Measurements from ENCODE around the gene CSTF1.
"Not testable (repeated sequence)": the region's sequence is repeated elsewhere in the genome, so short reads cannot be mapped to it uniquely, and the experiment has no call there.

CSTF1 gene

GRCh38 chr20:56411287-56411686 lies 18.8 kb downstream of the CSTF1 start:
- not testable (repeated sequence) for DNase-seq

GRCh38 chr20:56411759-56412472 lies 19.5 kb downstream of the CSTF1 start, which contains the start of gene CASS4:
CASS4 (plus strand) TSS chr20:56412260; CDS start chr20:56412459, 199 bp downstream.
- peak in 1 of 4 experiments; percentile 16 for DNase-seq

- DNase-seq = peak in 1 of 4 experiments; percentile 9
Observed at GRCh38 chr20:56412473-56412790, 20.0 kb downstream of the CSTF1 start.

- no peak for DNase-seq
Observed at GRCh38 chr20:56412949-56413348, 20.5 kb downstream of the CSTF1 start.

GRCh38 chr20:56414842-56415765 lies 22.7 kb downstream of the CSTF1 start:
- DNase-seq = peak in 1 of 4 experiments; percentile 15

GRCh38 chr20:56417402-56417801 lies 25.0 kb downstream of the CSTF1 start:
- no peak for DNase-seq

GRCh38 chr20:56417911-56418310 lies 25.5 kb downstream of the CSTF1 start:
- DNase-seq = no peak

- DNase-seq = no peak
Observed at GRCh38 chr20:56418385-56418861, 26.0 kb downstream of the CSTF1 start.

- DNase-seq = no peak
Observed at GRCh38 chr20:56420028-56420427, 27.6 kb downstream of the CSTF1 start.

- no peak for DNase-seq
Observed at GRCh38 chr20:56420940-56421688, 28.7 kb downstream of the CSTF1 start.

GRCh38 chr20:56422076-56422823 lies 29.8 kb downstream of the CSTF1 start:
- no peak for DNase-seq

- DNase-seq = no peak
Observed at GRCh38 chr20:56422824-56423189, 30.4 kb downstream of the CSTF1 start.

GRCh38 chr20:56423211-56423610 lies 30.8 kb downstream of the CSTF1 start:
- no peak for DNase-seq

- no peak for DNase-seq
Observed at GRCh38 chr20:56423886-56424285, 31.4 kb downstream of the CSTF1 start.

- no peak for DNase-seq
Observed at GRCh38 chr20:56424931-56425330, 32.5 kb downstream of the CSTF1 start.

- no peak for DNase-seq
Observed at GRCh38 chr20:56426026-56426425, 33.6 kb downstream of the CSTF1 start.

GRCh38 chr20:56426926-56427325 lies 34.5 kb downstream of the CSTF1 start:
- DNase-seq = no peak

GRCh38 chr20:56427797-56428196 lies 35.4 kb downstream of the CSTF1 start:
- DNase-seq = no peak

GRCh38 chr20:56428410-56428809 lies 36.0 kb downstream of the CSTF1 start:
- DNase-seq = no peak

- no peak for DNase-seq
Observed at GRCh38 chr20:56428881-56429280, 36.4 kb downstream of the CSTF1 start.

GRCh38 chr20:56429502-56429901 lies 37.1 kb downstream of the CSTF1 start:
- no peak for DNase-seq

GRCh38 chr20:56429941-56430340 lies 37.5 kb downstream of the CSTF1 start:
- no peak for DNase-seq
